HUDEP-2 (cell line): ENCODE results near the gene NTN1.

Experiments
- DNase-seq, 76 experiments: peaks; one replicate each; lab custom pipeline; 2025; ENCODE audit not compliant: unreplicated experiment in 76 of 76; lab: John Stamatoyannopoulos, UW

NTN1 gene

DNA sequence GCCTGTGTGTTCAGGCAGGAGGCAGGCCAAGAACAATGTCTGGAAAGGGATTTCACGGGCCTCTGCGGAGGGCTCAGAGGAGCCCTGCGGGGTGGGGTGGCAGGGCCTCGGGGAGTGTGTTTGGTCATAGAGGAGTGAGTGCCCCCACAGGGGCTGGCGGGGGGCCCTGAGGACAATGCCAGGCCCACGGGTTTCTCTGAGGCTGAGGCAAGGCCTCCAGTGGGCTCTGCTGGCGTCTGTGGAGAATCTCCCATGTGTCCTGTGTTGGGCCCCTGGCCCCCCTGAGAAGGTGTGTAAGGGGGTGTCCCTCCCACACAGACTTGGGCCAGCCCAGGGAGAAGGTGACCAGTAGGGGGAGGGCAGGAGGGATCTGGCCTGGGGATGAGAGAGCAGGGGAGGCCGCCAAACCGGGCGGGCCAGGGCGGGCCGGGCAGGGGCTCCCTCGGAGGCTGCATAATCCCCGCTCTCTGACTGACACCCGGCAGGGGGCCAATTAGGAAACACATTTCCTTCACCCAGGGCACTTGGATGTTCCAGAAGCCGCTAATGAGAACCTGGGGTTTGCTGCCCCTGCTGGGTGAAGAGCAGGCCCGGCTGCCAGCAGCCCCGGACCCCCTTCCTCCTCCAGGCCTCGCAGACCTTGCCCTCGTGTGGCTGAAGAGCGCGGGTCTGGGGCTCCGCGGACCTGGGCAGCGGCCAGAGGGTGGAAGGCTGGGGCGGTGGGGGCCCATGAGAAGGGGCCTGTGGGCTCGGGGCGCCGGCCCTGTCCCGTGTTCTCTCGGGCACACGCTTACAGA is 204.2 kb downstream of the NTN1 start:
- no peak for DNase-seq

GRCh38 chr17:9226130-9226793 is 205.0 kb downstream of the NTN1 start:
- DNase-seq, result no peak

DNA sequence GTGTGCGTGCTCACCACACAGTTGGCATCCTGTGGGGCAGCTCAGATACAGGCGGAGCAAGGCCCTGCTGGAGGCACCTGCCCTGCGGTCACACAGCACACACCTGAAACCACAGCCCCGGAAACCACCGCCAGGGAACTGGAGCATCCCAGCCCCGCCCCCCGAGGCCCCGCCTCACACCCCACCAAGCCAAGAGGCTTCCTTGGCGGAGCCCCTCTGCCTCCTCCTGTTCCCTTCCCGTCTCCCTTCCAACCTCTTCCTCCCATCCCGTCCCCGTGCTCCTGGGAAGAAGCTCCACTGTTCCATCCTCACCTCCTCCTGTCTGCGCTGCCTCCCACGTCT is 205.5 kb downstream of the NTN1 start:
- DNase-seq, result no peak

DNA sequence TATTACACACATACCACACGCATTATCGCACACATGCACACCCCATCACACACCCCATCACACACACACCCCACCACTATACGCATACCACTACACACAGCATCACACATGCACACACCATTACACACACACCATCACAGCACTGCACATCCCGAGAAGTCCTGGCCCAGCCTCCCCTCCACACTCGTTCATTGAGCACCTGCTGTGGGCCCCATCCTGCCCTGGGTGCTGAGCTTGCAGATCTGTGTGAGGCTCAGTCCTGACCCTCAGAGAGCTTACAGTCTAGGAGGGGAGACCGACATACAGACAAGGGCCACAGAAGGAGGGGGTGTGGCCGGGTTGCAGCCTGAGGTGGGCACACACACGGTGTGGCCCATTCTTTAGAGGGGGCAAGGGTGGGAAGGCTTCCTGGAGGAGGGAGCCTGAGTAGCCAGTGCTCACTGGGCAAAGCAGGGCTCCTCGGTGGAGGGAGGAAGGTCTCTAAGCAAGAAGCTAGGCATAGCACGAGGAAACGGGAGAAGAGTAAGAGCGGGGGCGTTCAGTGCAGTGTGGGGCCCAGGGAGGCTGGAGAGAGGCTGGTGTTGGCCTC is 206.6 kb downstream of the NTN1 start:
- no peak for DNase-seq

GRCh38 chr17:9228408-9229159 is 207.3 kb downstream of the NTN1 start:
- no peak for DNase-seq

DNA sequence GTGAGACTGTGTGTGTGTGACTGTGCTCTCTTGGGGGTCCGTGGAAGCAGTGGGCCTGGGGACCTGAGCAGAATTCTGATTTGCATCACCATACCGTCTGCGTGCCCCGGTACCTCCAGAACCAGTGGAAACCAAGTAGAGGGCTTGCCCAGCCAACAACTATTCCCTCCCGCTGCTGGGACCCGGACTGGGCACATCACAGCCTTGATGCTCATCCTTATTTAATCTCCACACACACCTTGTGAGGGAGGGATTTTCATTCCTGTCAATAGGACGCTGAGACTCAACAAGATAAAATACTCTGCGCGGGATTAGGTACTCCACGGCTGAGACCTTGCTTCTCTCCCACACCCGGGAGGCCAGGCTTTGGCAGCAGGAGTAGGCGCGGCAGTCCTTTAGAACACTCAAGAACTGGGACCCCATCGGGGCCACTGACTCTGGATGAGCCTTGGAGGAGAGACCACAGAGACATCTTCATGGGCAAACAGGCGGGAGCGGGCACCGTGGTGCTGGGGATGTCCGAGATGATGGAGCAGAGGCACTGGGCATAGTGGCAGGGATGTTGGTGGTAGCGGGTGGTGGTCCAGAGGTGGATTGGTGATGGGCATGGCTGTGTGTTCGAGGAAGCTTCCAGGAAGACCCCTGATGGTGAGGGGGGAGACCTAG is 208.0 kb downstream of the NTN1 start:
- no peak for DNase-seq

GRCh38 chr17:9229826-9230201 is 208.5 kb downstream of the NTN1 start:
- DNase-seq, result no peak

GRCh38 chr17:9230346-9230745 is 209.0 kb downstream of the NTN1 start:
- DNase-seq, result no peak

DNA sequence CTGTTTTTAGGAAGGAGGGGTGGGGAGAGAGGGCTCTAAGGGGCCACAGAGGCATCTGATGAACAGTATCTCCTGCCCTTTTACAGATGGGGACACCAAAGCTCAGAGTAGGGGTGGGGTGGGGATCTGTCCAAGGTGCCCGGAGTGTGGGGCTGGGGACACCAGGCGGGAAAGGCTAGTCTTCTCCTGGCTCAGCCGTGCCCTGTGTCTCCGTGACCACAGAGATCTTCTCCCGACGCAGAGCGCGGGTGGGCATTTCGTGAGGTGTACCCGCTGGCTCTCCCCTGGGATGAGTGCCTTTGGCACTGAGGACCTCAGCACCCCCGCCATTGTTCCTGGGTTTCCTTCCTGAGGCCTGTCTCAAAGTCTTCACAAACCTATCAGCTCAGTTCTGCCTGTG is 209.6 kb downstream of the NTN1 start:
- no peak for DNase-seq

GRCh38 chr17:9231449-9232154 is 210.3 kb downstream of the NTN1 start:
- DNase-seq, result no peak

DNA sequence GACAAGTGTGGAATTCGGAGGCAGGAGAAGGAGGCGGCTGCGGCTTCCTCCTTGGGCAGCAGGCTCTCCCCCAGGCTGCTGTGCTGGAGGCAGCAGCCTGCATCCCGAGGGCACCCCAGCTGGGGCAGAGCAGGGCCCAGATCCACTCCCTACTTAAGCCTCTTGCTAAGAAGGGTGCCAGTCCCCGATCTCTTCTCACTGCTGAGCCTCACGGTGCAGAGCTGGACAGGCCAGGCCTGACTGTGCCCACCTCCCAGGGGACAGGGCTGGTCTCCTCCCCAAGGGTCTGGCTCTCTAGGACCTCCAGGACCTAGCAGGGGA is 210.8 kb downstream of the NTN1 start:
- no peak for DNase-seq

- DNase-seq, result no peak
Observed at GRCh38 chr17:9232591-9233270, 211.4 kb downstream of the NTN1 start.

- DNase-seq, result no peak
Observed at GRCh38 chr17:9233271-9233599, 211.9 kb downstream of the NTN1 start.

GRCh38 chr17:9233761-9234160 is 212.5 kb downstream of the NTN1 start:
- DNase-seq, result no peak

- DNase-seq, result no peak
Observed at GRCh38 chr17:9234389-9234945, 213.2 kb downstream of the NTN1 start.

DNA sequence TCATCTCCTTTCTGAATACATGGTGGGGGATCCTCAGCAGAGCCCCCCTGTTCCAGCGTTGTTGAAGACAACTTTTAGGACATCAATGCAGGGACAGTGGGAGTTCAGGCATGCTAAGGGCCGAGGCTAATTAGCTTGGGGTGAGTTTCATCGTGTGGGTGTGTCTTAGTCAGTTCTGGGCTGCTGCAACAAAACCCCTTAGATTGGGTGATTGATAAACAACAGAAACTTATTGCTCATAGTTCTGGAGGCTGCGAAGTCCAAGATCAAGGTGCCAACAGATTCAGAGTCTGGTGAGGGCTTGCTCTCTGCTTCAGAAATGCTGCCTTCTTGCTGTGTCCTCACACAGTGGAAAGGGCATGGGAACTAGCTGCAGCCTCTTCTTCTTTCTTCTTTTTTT is 214.0 kb downstream of the NTN1 start:
- DNase-seq, result no peak

GRCh38 chr17:9236286-9237052 is 215.2 kb downstream of the NTN1 start:
- DNase-seq, result no peak

GRCh38 chr17:9237053-9237410 is 215.7 kb downstream of the NTN1 start:
- DNase-seq, result no peak

DNA sequence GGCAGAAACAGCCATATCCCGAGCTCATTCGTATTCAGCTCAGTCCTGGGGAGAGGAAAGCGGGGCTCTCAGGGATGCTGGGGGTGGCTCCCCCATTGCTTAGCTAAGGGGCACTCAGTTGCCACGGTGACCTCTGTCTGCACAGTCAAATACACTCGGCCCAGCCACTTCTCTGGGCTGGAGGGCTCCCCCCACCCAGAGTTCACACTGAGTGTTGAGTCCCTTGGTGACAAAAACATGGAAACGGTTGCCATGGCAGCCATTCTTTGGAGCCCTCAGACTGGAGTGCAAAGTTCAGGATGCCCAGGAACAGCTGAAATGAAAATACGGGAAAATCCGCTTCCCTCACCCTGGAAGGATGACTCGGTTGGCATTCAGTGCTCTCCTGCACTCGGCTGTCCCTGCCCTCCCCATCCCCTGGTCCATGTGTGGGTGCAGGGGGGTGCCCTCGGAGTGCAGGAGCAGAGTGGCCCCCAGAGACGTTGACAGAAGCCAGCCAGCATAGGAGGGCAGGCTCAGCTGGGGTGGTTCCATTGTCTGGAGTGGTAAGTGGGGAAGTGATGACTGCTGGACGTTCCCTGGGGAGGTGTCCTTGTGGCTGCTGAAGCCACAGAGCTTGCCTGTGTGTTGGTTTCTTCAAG is 216.5 kb downstream of the NTN1 start:
- no peak for DNase-seq
